ENCODE data around the gene GLS. TPM values are rescaled to one million over a fixed set of nuclear protein-coding genes. Genes with fewer than 3 reads are reported as not detected.
A peak's percentile ranks its signal among the peaks of the same experiment; 100 is the strongest.

Gene GLS
- total and polyA plus RNA-seq, 3 experiments from 2014 or later: 50.9 to 222 (median 209) TPM

- Mint-ChIP-seq H3K4me3 (no peak overlapping the region), H3K9me3 (no peaks in the 10 kb centered on the region), H3K4me1 (peaks cover 4 to 26% (median 22%) of the 10 kb centered on the region in 3 donors), H3K27me3 (no peaks in the 10 kb centered on the region), H3K27ac (peak overlapping the region in 1 of 8 donors; percentile 9), H3K36me3 (peaks cover 0 to 10% (median 1%) of the 10 kb centered on the region in 3 donors)
- Histone ChIP-seq H3K9me3 (ENCODE audit: low read length) (no peaks in the 10 kb centered on the region), H3K4me3 (ENCODE audit: low read length) (no peak overlapping the region), H3K4me1 (ENCODE audit: insufficient read depth, low read length) (peaks cover 3% of the 10 kb centered on the region), H3K27me3 (ENCODE audit: insufficient read depth, low read length, poor library complexity, severe bottlenecking) (no peaks in the 10 kb centered on the region), H3K36me3 (ENCODE audit: insufficient read depth, low read length) (peaks cover 4% of the 10 kb centered on the region), H3K27ac (ENCODE audit: low read depth, low read length) (no peak overlapping the region)
- no peak for DNase-seq
- POLR2A ChIA-PET: no interaction called here
- CTCF ChIA-PET: no interaction called here
These were observed 59.8 kb downstream of the GLS start for GRCh38 chr2:190940454-190940853.

- H3K27ac Mint-ChIP-seq: no peak overlapping the region
- H3K9me3 Mint-ChIP-seq: no peaks in the 10 kb centered on the region
- peaks cover 10 to 23% (median 10%) of the 10 kb centered on the region in 3 donors for H3K4me1 Mint-ChIP-seq
- POLR2A ChIA-PET: no interaction called here
- H3K27me3 ChIP-seq (ENCODE audit: insufficient read depth, low read length, poor library complexity, severe bottlenecking): no peaks in the 10 kb centered on the region
- H3K36me3 ChIP-seq (ENCODE audit: insufficient read depth, low read length): no peaks in the 10 kb centered on the region
- H3K4me3 Mint-ChIP-seq: no peak overlapping the region
- H3K9me3 ChIP-seq (ENCODE audit: low read length): no peaks in the 10 kb centered on the region
- peaks cover 0 to 2% (median 1%) of the 10 kb centered on the region in 3 donors for H3K36me3 Mint-ChIP-seq
- H3K4me1 ChIP-seq (ENCODE audit: insufficient read depth, low read length): peaks cover 5% of the 10 kb centered on the region
- H3K27me3 Mint-ChIP-seq: no peaks in the 10 kb centered on the region
- CTCF ChIA-PET: interaction anchor here (1.7 kb wide), 1 partner anchor 27 kb away, joined by 4 read pairs; no protein-coding TSS in a partner anchor
- H3K27ac ChIP-seq (ENCODE audit: low read depth, low read length): no peak overlapping the region
- no peak for DNase-seq
- no peak overlapping the region for H3K4me3 ChIP-seq (ENCODE audit: low read length)
These were observed 61.0 kb downstream of the GLS start for GRCh38 chr2:190941571-190941970.

- H3K36me3 Mint-ChIP-seq: peaks cover 0 to 1% (median 0%) of the 10 kb centered on the region in 3 donors
- Histone ChIP-seq H3K27ac (ENCODE audit: low read depth, low read length) (no peak overlapping the region), H3K27me3 (ENCODE audit: insufficient read depth, low read length, poor library complexity, severe bottlenecking) (no peaks in the 10 kb centered on the region), H3K4me1 (ENCODE audit: insufficient read depth, low read length) (peaks cover 16% of the 10 kb centered on the region), H3K36me3 (ENCODE audit: insufficient read depth, low read length) (no peaks in the 10 kb centered on the region), H3K9me3 (ENCODE audit: low read length) (no peaks in the 10 kb centered on the region), H3K4me3 (ENCODE audit: low read length) (no peak overlapping the region)
- peaks cover 4 to 29% (median 19%) of the 10 kb centered on the region in 3 donors for H3K4me1 Mint-ChIP-seq
- no peaks in the 10 kb centered on the region for H3K27me3 Mint-ChIP-seq
- ChIA-PET CTCF (interaction anchor here (1.7 kb wide), 1 partner anchor 25 kb away, joined by 4 read pairs; no protein-coding TSS in a partner anchor), POLR2A (no interaction called here)
- no peak overlapping the region for H3K27ac Mint-ChIP-seq
- H3K4me3 Mint-ChIP-seq: no peak overlapping the region
- DNase-seq: no peak
- H3K9me3 Mint-ChIP-seq: no peaks in the 10 kb centered on the region
These were observed 62.1 kb downstream of the GLS start for GRCh38 chr2:190942697-190943096.

GRCh38 chr2:190943706-190944105 lies 63.1 kb downstream of the GLS start:
- DNase-seq: no peak
- no peaks in the 10 kb centered on the region for H3K27me3 Mint-ChIP-seq
- no peak overlapping the region for H3K4me3 Mint-ChIP-seq
- H3K4me3 ChIP-seq (ENCODE audit: low read length): no peak overlapping the region
- peaks cover 23% of the 10 kb centered on the region for H3K4me1 ChIP-seq (ENCODE audit: insufficient read depth, low read length)
- H3K9me3 ChIP-seq (ENCODE audit: low read length): no peaks in the 10 kb centered on the region
- peaks cover 0 to 1% (median 0%) of the 10 kb centered on the region in 3 donors for H3K36me3 Mint-ChIP-seq
- no peaks in the 10 kb centered on the region for H3K36me3 ChIP-seq (ENCODE audit: insufficient read depth, low read length)
- H3K27ac ChIP-seq (ENCODE audit: low read depth, low read length): no peak overlapping the region
- CTCF ChIA-PET: no interaction called here
- H3K27me3 ChIP-seq (ENCODE audit: insufficient read depth, low read length, poor library complexity, severe bottlenecking): no peaks in the 10 kb centered on the region
- H3K9me3 Mint-ChIP-seq: no peaks in the 10 kb centered on the region
- POLR2A ChIA-PET: no interaction called here
- H3K27ac Mint-ChIP-seq: peak overlapping the region in 3 of 8 donors; percentile 4 to 90 (median 27)
- H3K4me1 Mint-ChIP-seq: peaks cover 4 to 31% (median 22%) of the 10 kb centered on the region in 3 donors

- peak in 1 of 5 donors; percentile 17 for DNase-seq
- Histone ChIP-seq H3K4me1 (ENCODE audit: insufficient read depth, low read length) (peaks cover 28% of the 10 kb centered on the region), H3K27me3 (ENCODE audit: insufficient read depth, low read length, poor library complexity, severe bottlenecking) (no peaks in the 10 kb centered on the region), H3K4me3 (ENCODE audit: low read length) (no peak overlapping the region), H3K27ac (ENCODE audit: low read depth, low read length) (no peak overlapping the region), H3K9me3 (ENCODE audit: low read length) (no peaks in the 10 kb centered on the region), H3K36me3 (ENCODE audit: insufficient read depth, low read length) (no peaks in the 10 kb centered on the region)
- Mint-ChIP-seq H3K27me3 (no peaks in the 10 kb centered on the region), H3K4me3 (peak overlapping the region in 1 of 7 donors; percentile 7), H3K27ac (peak overlapping the region in 7 of 8 donors; percentile 21 to 98 (median 84)), H3K36me3 (no peaks in the 10 kb centered on the region), H3K9me3 (no peaks in the 10 kb centered on the region), H3K4me1 (peaks cover 8 to 29% (median 22%) of the 10 kb centered on the region in 3 donors)
- POLR2A ChIA-PET: interaction anchor here (0.9 to 2.9 kb wide), 2 partner anchors 66 to 97 kb away, joined by 3 to 16 read pairs; partner anchors contain the start of gene GLS
- CTCF ChIA-PET: interaction anchor here (0.9 to 1.6 kb wide), 5 partner anchors 29 to 97 kb away, joined by 3 to 13 read pairs (median 4); no protein-coding TSS in a partner anchor
These were observed 66.5 kb downstream of the GLS start for GRCh38 chr2:190947141-190947540.

GRCh38 chr2:190947711-190948251 lies 67.2 kb downstream of the GLS start:
- H3K27ac Mint-ChIP-seq: peak overlapping the region; percentile 31 to 98 (median 86)
- H3K9me3 Mint-ChIP-seq: no peaks in the 10 kb centered on the region
- H3K4me3 Mint-ChIP-seq: peak overlapping the region in 6 of 7 donors; percentile 0 to 71 (median 36)
- H3K4me3 ChIP-seq (ENCODE audit: low read length): no peak overlapping the region
- peaks cover 28% of the 10 kb centered on the region for H3K4me1 ChIP-seq (ENCODE audit: insufficient read depth, low read length)
- DNase-seq: peak in 2 of 5 donors; percentile 44 to 72
- no peak overlapping the region for H3K27ac ChIP-seq (ENCODE audit: low read depth, low read length)
- H3K27me3 Mint-ChIP-seq: no peaks in the 10 kb centered on the region
- H3K9me3 ChIP-seq (ENCODE audit: low read length): no peaks in the 10 kb centered on the region
- H3K36me3 Mint-ChIP-seq: no peaks in the 10 kb centered on the region
- POLR2A ChIA-PET: interaction anchor here (0.9 to 2.9 kb wide), 2 partner anchors 67 to 97 kb away, joined by 3 to 16 read pairs; partner anchors contain the start of gene GLS
- no peaks in the 10 kb centered on the region for H3K36me3 ChIP-seq (ENCODE audit: insufficient read depth, low read length)
- CTCF ChIA-PET: interaction anchor here (0.9 to 1.6 kb wide), 5 partner anchors 29 to 97 kb away, joined by 3 to 13 read pairs (median 4); no protein-coding TSS in a partner anchor
- no peaks in the 10 kb centered on the region for H3K27me3 ChIP-seq (ENCODE audit: insufficient read depth, low read length, poor library complexity, severe bottlenecking)
- peaks cover 10 to 33% (median 22%) of the 10 kb centered on the region in 3 donors for H3K4me1 Mint-ChIP-seq

GRCh38 chr2:190948671-190949070 lies 68.0 kb downstream of the GLS start:
- H3K36me3 ChIP-seq (ENCODE audit: insufficient read depth, low read length): no peaks in the 10 kb centered on the region
- Mint-ChIP-seq H3K27ac (no peak overlapping the region), H3K27me3 (no peaks in the 10 kb centered on the region), H3K36me3 (no peaks in the 10 kb centered on the region), H3K9me3 (no peaks in the 10 kb centered on the region), H3K4me3 (no peak overlapping the region), H3K4me1 (peaks cover 10 to 33% (median 22%) of the 10 kb centered on the region in 3 donors)
- peaks cover 28% of the 10 kb centered on the region for H3K4me1 ChIP-seq (ENCODE audit: insufficient read depth, low read length)
- no peak for DNase-seq
- no peak overlapping the region for H3K27ac ChIP-seq (ENCODE audit: low read depth, low read length)
- ChIA-PET POLR2A (interaction anchor here (0.6 to 2.9 kb wide), 2 partner anchors 68 to 71 kb away, joined by 3 to 16 read pairs; partner anchors contain the start of gene GLS), CTCF (interaction anchor here (1.6 kb wide), 1 partner anchor 98 kb away, joined by 13 read pairs; no protein-coding TSS in a partner anchor)
- no peak overlapping the region for H3K4me3 ChIP-seq (ENCODE audit: low read length)
- no peaks in the 10 kb centered on the region for H3K27me3 ChIP-seq (ENCODE audit: insufficient read depth, low read length, poor library complexity, severe bottlenecking)
- H3K9me3 ChIP-seq (ENCODE audit: low read length): no peaks in the 10 kb centered on the region

- POLR2A ChIA-PET: no interaction called here
- no peaks in the 10 kb centered on the region for H3K36me3 ChIP-seq (ENCODE audit: insufficient read depth, low read length)
- no peak overlapping the region for H3K27ac ChIP-seq (ENCODE audit: low read depth, low read length)
- H3K4me1 ChIP-seq (ENCODE audit: insufficient read depth, low read length): peaks cover 28% of the 10 kb centered on the region
- no peak for DNase-seq
- peaks cover 0 to 8% (median 6%) of the 10 kb centered on the region in 3 donors for H3K36me3 Mint-ChIP-seq
- no peaks in the 10 kb centered on the region for H3K27me3 Mint-ChIP-seq
- peaks cover 0 to under 1% (median 0%) of the 10 kb centered on the region in 5 donors for H3K9me3 Mint-ChIP-seq
- H3K27ac Mint-ChIP-seq: no peak overlapping the region
- no peaks in the 10 kb centered on the region for H3K27me3 ChIP-seq (ENCODE audit: insufficient read depth, low read length, poor library complexity, severe bottlenecking)
- H3K9me3 ChIP-seq (ENCODE audit: low read length): no peaks in the 10 kb centered on the region
- H3K4me3 ChIP-seq (ENCODE audit: low read length): no peak overlapping the region
- H3K4me1 Mint-ChIP-seq: peaks cover 6 to 28% (median 20%) of the 10 kb centered on the region in 3 donors
- CTCF ChIA-PET: no interaction called here
- H3K4me3 Mint-ChIP-seq: no peak overlapping the region
These were observed 70.0 kb downstream of the GLS start for GRCh38 chr2:190950566-190950991.
